ENCODE results near the gene CEACAM6. TPM values are rescaled to one million over a fixed set of nuclear protein-coding genes. Genes with fewer than 3 reads are reported as not detected.

CEACAM6 gene
- total RNA-seq, 1 experiment from 2014 or later: 0.37 TPM

GRCh38 chr19:41714598-41714997 lies 40.7 kb upstream of the CEACAM6 start:
- Mint-ChIP-seq H3K9me3 (no peaks in the 10 kb centered on the region), H3K36me3 (no peaks in the 10 kb centered on the region), H3K4me1 (no peaks in the 10 kb centered on the region), H3K27me3 (ENCODE audit: low read depth) (peaks cover 30% of the 10 kb centered on the region), H3K4me3 (no peak overlapping the region), H3K27ac (no peak overlapping the region)
- ChIA-PET POLR2A (no interaction called here), CTCF (interaction anchor here (8.7 kb wide), 1 partner anchor 8 kb away, joined by 73 read pairs; no protein-coding TSS in a partner anchor)
- ATAC-seq (no peak), DNase-seq (ENCODE audit: low spot score) (no peak)
- TF ChIP-seq ESRRA (CRISPR knock-in tag; IDR thresholded peaks at IDR 0.05; ENCODE audit: borderline replicate concordance) (no peak), SMAD4 (CRISPR knock-in tag; IDR thresholded peaks at IDR 0.05) (no peak), PRRX2 (CRISPR knock-in tag; IDR thresholded peaks at IDR 0.05) (no peak), CREM (CRISPR knock-in tag; IDR thresholded peaks at IDR 0.05) (no peak), AR (CRISPR knock-in tag; IDR thresholded peaks at IDR 0.05) (no peak), TCF7 (CRISPR knock-in tag; IDR thresholded peaks at IDR 0.05; ENCODE audit: low read depth) (no peak), FOXP4 (CRISPR knock-in tag; IDR thresholded peaks at IDR 0.05) (no peak), TEAD4 (CRISPR knock-in tag; IDR thresholded peaks at IDR 0.05) (no peak), MAX (CRISPR knock-in tag; IDR thresholded peaks at IDR 0.05) (no peak), CREB1 (CRISPR knock-in tag; IDR thresholded peaks at IDR 0.05) (no peak), GRHL2 (CRISPR knock-in tag; IDR thresholded peaks at IDR 0.05; ENCODE audit: insufficient replicate concordance, severe bottlenecking) (no peak)

GRCh38 chr19:41718761-41719160 lies 36.6 kb upstream of the CEACAM6 start:
- ChIA-PET POLR2A (no interaction called here), CTCF (interaction anchor here (0.6 to 8.7 kb wide), 4 partner anchors 12 to 1843 kb away, joined by 3 to 73 read pairs (median 4); no protein-coding TSS in a partner anchor)
- ATAC-seq (no peak), DNase-seq (ENCODE audit: low spot score) (no peak)
- Mint-ChIP-seq H3K4me3 (no peak overlapping the region), H3K27me3 (ENCODE audit: low read depth) (peaks cover 24% of the 10 kb centered on the region), H3K36me3 (no peaks in the 10 kb centered on the region), H3K9me3 (no peaks in the 10 kb centered on the region), H3K27ac (no peak overlapping the region), H3K4me1 (no peaks in the 10 kb centered on the region)
- TF ChIP-seq SMAD4 (CRISPR knock-in tag; IDR thresholded peaks at IDR 0.05) (no peak), FOXP4 (CRISPR knock-in tag; IDR thresholded peaks at IDR 0.05) (no peak), ZNF671 (CRISPR knock-in tag; IDR thresholded peaks at IDR 0.05) (no peak), FOXP1 (CRISPR knock-in tag; IDR thresholded peaks at IDR 0.05; ENCODE audit: borderline replicate concordance) (no peak), MYBL2 (CRISPR knock-in tag; IDR thresholded peaks at IDR 0.05) (no peak), FOXJ3 (CRISPR knock-in tag; IDR thresholded peaks at IDR 0.05; ENCODE audit: borderline replicate concordance) (no peak), ZNF121 (CRISPR knock-in tag; IDR thresholded peaks at IDR 0.05) (no peak), IRF1 (CRISPR knock-in tag; IDR thresholded peaks at IDR 0.05) (no peak), USF2 (CRISPR knock-in tag; IDR thresholded peaks at IDR 0.05) (no peak), FOXK1 (CRISPR knock-in tag; IDR thresholded peaks at IDR 0.05) (no peak), RELA (CRISPR knock-in tag; IDR thresholded peaks at IDR 0.05; ENCODE audit: borderline replicate concordance) (no peak), NR1H2 (CRISPR knock-in tag; IDR thresholded peaks at IDR 0.05) (no peak), CBFB (CRISPR knock-in tag; IDR thresholded peaks at IDR 0.05; ENCODE audit: low read depth) (no peak), ETV6 (CRISPR knock-in tag; IDR thresholded peaks at IDR 0.05) (no peak), SP1 (CRISPR knock-in tag; conservative IDR thresholded peaks at IDR 0.05) (no peak)
